Ureter (tissue), 1 donor: ENCODE results near the gene SLC35G6. TPM values are rescaled to one million over a fixed set of nuclear protein-coding genes. Genes with fewer than 3 reads are reported as not detected.
"Not testable (repeated sequence)": the region's sequence is repeated elsewhere in the genome, so short reads cannot be mapped to it uniquely, and the experiment has no call there.

Source experiments
- DNase-seq: peaks from one replicate; pipeline ENCODE4 v3.0.0-alpha.2; 2020; ENCODE audit warnings: low spot score
- total RNA-seq: library from RNA; stranded (reverse); gene quantifications from one replicate; pipeline ENCODE4 v1.2.4, GENCODE V29; 2023
- donor health status: DM: yes; HTN: yes; CAD: no.

Gene SLC35G6
- total RNA-seq, 1 donor from 2014 or later: not detected

- no peak for DNase-seq
Measured at GRCh38 chr17:7460850-7461660, 20.2 kb upstream of the SLC35G6 start.

- DNase-seq: no peak
Measured at GRCh38 chr17:7462474-7463371, 18.5 kb upstream of the SLC35G6 start.

DNA sequence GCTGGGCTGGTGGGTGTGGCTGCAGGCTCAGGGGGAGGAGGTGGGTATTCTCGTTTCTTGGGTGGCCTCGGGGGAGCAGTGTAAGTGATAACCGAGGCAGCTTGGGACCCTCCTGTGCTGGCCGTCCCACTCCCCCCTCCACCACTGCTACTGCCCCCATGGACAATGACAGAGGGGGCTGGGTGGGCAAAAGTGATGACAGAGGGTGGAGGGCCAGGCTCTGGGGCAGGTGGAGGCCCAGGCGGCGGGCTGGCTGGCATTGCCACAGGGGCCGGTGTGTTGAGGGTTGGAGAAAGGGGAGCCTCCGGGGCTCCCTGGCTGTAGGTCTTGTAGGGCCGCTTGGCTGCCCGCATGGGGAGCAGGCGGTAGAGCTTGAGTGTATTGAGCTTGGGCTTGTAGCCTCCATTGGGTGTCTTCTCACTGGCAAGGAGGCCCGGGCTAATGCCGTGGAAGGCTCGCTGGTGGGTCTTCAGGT is 17.8 kb upstream of the SLC35G6 start:
- DNase-seq: no peak

DNA sequence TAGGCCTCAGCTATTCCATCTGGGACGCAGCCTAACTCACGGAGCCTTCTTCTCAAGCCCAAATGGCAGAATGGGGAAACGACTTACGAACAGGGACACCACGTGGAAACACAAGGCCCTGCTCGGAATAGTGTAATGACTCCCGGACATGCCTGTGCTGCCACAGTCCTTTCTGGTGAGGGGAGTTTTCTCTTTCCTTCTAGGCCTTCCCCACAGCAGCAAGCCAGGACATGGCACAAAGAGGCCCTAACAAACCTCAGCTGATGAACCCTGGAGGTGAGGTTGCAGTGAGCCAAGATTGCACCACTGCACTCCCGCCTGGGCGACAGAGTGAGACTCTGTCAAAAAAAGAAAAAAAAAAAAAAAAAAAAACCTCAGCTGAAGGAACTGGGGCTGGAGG is 17.2 kb upstream of the SLC35G6 start:
- no peak for DNase-seq

DNA sequence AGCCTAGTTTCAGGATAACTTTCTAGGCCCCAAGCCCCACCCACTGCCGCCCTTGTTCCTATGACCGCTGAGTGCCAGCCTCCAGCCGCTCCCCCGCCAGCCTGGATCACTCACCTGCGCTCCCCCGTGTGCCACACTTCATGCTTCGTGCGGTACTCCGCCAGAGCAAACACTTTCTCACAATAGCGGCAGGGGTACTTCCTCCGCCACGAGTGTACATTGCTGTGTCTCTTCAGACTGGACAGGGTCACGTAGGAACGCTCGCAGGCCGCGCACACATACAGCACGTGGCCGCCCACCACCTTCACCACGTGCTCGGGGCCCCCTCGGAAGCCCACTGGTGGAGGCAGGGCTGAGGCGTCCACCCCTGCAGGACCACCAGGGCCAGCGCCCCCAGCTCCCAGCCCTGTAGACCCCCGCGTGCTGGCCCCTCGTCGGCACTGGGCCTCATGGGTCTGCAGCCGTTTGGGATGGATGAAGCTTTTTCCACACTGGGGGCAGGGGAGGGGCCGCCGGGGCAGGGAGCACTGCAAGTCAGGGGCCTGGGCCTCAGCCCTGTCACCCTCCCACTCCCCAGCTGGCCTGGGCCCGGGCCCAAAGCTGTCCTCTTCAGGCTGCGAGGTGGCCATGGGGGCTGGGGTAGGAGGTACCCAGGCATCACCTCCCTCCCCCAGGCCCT is 15.5 kb upstream of the SLC35G6 start:
- no peak for DNase-seq

DNA sequence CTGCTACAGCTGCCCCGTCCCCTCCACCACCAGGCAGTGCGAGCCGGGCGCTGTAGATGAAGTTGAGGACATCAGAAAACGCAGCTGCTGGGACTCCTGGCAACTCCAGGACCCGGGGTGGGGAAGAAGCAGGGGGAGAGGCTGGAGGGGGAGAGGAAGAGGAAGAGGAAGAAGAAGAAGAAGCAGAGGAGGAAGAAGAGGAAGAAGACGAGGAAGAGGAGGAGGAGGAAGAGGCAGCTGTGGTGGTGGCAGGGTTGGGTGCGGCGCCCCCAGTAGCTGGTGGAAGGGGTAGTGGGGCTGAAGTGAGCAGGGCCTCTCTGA is 15.0 kb upstream of the SLC35G6 start:
- no peak for DNase-seq

DNA sequence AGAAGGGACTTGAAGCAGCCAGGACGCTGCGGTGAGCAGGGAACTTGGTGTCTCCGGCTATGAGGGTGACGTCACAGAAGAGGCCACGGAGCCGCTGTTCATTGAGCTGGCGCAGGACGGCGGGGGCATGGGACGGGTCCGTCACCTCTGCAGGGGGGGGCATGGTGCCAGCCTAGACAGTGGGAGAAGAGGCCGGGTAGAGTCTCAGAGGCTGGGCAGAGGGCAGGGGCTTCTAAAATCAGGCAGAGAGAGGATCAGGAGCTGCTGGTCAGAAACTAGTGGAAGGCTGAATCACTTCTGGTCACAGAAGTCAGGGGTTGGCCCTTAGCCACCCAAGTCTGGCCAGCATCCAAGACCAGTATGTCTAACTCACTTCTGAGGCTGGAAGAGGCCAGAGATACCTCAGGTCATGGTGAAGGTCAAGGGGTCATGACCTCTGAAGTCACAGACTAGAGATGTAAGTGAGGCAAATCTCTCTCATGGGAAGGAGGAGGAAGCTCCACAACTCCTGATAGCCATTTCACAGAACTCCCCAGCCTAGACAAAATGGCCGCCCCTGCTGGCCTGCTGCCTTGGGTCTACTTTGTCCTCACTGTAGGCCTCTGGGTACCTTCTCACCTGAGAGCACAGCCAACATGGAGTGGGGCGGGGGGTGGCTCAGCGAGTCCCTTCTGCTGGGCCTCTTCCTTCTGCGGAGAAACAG is 14.5 kb upstream of the SLC35G6 start:
- peak; percentile 68 for DNase-seq

GRCh38 chr17:7467498-7467897 is 13.7 kb upstream of the SLC35G6 start:
- no peak for DNase-seq

- DNase-seq: peak; percentile 34
Measured at GRCh38 chr17:7468290-7468689, 13.0 kb upstream of the SLC35G6 start.

GRCh38 chr17:7468804-7469389 is 12.3 kb upstream of the SLC35G6 start:
- no peak for DNase-seq

DNA sequence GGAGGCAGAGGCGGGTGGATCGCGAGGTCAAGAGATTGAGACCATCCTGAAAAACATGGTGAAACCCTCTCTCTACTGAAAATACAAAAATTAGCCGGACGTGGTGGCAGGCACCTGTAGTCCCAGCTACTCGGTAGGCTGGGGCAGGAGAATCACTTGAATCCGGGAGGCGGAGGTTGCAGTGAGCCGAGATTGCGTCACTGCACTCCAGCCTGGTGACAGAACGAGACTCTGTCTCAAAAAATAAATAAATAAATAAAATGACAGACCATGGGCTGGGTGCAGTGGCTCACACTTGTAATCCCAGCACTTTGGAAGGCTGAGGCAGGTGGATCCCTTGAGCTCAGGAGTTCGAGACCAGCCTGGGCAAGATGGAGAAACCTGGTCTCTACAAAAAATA is 11.4 kb upstream of the SLC35G6 start:
- not testable (repeated sequence) for DNase-seq

DNA sequence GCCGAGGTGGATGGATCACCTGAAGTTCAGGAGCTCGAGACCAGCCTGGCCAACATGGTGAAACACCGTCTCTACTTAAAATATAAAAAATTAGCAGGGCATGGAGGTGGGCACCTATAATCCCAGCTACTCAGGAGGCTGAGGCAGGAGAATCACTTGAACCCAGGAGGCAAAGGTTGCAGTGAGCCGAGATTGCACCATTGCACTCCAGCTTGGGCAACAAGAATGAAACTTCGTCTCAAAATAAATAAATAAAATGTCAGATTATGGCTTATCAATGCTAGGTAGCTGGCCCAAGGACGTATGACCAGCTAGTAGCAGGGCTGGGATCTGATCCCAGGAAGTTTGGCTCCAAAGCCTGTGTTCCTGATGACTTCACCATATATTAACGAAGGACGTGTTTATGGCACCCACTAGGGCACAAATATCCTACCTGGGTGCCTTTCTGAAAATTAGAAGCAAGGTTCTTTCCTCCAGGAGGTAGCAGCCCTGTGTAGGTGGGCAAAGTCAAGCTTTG is 10.7 kb upstream of the SLC35G6 start:
- DNase-seq: not testable (repeated sequence)

- no peak for DNase-seq
Measured at GRCh38 chr17:7471729-7472128, 9.5 kb upstream of the SLC35G6 start.

DNA sequence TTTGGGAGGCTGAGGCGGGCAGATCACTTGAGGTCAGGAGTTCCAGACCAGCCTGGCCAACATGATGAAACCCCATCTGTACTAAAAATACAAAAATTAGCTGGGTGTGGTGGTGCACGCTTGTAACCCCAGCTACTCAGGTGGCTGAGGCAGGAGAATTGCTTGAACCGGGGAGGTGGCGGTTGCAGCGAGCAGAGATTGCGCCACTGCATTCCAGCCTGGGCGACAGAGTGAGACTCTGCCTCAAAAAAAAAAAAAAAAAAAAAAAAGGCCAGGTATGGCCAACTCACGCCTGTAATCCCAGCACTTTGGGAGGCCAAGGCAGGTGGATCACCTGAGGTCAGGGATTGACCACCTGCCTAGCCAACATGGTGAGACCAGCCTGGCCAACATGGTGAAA is 6.5 kb upstream of the SLC35G6 start:
- not testable (repeated sequence) for DNase-seq

- DNase-seq: no peak
Measured at GRCh38 chr17:7475764-7476422, 5.4 kb upstream of the SLC35G6 start.

DNA sequence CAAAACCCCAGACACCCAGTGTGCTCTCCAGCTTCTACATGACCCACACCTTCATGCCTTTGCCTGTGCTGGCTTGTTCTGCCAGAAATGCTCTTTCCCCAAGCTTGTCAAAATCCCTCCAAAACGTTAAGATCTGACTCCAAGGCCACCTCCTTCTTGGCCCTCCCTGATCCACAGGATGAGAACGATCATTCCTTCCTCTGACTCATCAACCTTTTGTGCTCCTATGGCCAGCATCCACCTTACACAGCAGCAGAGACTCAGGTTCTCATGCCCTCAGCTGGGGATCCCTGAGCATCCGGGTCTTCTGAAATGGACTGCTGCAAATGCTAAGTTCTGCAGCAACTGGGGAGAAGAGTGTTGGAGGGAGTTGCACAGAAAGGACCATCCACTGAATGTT is 4.8 kb upstream of the SLC35G6 start:
- DNase-seq: no peak

- no peak for DNase-seq
Measured at GRCh38 chr17:7476951-7477350, 4.3 kb upstream of the SLC35G6 start.

GRCh38 chr17:7477392-7478275 is 3.6 kb upstream of the SLC35G6 start:
- no peak for DNase-seq
